Measurements from ENCODE around the gene IQSEC1.

Gene IQSEC1

DNA sequence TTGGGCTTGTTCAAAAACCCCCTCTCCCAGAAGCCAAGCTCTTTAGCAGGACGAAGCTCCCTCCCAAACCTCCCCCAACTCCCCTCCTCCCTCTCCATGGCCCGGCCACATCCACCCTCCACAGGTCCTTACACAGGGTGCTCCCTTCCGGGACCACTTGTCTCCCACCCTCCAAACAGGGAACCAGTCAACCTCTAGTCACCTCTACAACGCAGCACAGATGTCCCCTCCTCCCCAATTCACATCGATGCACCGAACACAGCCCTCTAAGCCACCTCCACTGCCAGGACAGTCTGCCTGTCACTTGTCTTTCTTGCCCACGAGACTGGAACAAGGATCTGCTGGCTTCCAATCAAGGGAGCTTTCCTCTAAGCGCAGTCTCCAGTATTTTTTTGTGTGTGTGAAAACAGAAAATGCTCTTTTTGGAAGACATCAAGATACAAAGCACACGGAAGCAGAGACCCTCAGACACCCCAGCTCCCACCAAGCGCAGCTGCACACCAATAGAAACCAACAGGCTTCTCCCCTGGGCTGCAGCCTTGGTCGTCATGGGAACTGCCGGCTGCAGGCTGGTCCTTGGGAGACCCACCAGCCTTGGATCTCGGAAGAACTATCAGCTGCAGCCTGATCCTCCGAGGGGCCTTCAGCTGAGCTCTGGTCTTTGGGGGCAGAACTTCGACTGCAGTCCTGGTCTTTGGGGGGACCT lies 26.5 kb downstream of the IQSEC1 start:
- DNase-seq = no peak

DNA sequence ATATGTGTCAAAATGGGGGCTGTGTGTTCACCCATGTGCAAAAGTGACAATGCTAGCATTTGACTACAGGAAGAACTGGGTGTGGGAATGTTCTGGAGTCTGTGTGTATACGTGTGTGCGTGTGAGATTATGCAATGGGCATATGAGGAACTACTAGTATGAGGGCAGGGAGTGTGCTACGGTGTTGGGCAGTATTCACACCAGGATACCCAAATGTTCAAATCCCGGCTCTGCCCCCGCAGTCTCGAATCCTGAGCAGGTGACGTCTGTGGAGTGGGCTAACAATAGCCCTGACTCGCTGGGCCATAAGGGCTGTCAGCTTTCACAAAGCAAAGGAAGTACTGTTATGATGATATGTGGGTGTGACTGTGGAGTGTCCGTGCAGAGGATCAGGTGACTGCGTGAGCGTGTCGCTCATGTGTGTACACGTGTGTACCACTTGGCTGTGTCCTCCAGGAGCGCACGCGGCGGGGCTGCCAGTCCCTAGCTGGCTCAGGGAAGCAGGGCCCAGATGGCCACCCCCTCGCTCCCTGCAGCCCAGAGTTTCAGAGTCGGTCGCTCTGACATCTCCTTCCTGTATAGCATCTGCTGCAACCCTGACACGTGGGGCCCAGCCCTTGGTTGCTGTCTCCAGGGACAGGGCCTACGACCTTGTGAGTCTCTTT lies 27.2 kb downstream of the IQSEC1 start:
- DNase-seq = no peak

DNA sequence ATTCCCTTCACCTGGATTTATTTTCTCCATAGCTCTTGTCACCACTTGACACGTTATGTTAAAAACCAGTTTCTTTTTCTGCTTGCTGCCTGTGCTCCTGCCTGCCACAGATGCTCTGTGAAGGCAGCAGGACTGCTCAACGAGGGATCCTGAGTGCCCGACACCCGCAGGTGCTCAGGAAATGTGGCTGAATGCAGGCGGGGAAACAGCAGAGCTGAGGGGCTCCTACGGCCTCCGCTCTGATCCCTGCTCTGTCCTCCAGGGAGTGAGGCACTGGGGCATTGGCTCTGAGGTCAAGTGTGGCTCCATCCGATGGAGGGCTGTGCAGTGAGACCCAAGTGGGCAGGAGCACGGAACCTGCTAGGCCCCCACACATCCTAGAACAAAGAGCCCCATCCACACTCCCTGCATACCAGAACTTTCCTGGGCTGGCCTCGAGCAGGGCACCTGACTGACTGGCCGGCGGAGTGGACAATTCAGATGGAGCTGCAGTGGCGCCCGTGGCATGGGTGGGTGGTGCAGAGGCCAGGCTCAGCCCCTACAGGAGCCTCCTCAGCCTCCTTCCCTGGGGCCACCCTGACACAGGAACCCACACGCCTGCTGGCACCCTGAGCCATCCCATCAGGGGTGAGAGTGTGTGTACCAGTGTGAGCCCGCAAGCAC lies 27.9 kb downstream of the IQSEC1 start:
- no peak for DNase-seq

DNA sequence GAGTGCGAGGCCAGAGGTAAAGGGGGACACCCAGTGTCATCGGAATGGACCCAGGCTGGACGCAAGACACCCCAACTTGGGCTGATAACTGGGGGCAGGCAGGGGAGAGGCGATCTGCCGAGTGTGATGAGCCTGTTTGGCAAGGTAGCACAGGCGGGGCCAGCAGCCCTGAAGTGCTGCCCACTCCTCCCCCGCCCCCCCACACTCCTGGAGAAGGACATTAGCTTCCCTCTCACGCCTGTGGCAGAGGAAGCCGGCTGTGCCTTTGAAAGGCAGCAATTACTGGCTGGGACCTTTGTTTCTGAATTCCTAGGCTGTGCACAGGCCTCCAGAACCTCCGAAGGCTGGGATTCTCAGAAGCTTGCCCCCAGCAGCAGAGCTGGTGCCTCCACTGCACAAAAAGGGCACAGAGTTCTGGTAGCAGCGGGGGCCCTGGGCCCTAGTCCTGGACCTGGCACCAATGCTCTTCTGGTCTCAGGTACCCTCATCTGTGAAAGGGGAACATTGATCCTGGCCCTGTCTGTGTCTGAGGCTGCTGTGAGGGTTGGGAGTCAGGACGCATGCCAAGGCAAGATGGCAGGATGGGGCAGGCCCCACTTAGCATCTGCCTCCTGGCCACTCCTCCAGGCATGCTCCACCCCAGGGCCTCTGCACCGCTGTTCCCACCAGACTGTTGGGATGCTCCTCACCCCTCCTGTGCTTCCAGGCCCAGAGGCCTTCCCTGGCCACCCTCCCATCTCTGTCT lies 28.6 kb downstream of the IQSEC1 start:
- no peak for DNase-seq

DNA sequence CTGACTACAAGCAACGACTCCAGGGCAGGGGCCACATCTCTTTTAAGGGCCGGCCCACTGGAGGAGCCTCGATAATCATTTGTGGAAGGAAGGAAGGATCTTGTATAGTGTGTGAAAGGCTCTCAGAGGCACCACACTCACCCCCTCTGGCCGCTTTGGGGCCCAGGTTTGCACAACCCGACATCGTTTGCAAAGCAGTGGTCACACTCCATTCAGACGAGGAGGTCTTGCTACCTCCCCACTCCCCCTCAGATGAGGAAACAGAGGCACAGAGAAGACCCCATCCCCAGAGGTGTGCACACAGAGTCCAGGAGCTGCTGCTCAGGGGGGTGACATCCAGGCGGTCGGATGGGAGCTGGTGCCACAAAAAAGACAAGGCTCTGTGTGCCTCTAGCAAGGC lies 29.6 kb downstream of the IQSEC1 start:
- no peak for DNase-seq

DNA sequence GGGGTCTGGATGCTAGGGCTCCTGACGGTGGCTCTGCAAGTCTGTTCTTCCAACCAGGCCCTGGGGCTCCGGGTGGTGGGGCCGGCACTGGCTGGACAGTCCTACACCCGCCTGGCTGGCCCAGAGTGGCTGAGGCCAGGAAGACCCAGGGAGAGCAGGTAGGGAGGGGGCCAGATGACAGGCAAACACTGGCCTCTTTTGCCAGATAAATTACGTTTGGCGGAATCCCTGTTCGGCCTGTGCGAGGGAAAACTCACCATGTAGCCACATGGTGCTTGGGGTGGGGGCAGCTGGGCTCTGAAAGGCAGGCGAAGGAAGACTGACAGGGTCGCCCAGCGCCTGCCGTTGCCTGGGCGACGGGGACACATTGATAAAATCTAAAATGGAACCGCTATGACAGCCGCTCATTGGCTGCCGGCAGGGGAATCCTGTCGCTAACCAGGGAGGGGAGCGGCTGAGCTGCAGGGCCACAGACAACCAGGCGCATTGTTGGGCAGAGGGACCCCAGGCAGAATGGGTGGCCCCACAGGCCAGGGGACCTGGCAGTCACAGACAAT lies 30.4 kb downstream of the IQSEC1 start:
- no peak for DNase-seq

DNA sequence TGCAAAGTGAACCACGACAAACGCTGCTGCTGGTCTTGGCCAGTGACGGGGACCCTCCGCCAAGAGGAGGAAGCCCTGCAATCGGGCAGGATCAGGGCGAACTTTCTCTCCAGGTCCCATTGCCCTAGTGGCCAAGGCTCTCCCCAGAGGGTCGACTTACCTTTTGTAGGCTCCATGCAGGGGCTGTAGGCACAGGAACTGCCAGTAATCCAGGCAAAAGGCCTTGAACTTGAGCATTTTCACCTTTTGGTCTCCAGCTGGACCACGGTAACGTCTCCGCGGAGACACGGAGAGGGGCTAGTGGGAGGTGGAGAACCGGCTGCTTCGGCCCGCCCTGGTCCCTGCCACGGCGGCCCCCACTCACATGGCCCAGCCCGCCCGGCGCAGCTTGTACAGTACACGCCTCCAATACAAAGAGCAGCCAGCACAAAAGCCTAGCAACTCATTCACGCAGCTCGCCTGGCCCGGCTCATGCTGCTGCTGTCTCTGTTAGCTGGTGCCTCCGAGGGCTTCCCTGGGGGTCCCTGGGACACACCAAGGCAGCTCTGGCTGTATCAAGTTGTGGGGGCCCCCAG lies 31.0 kb downstream of the IQSEC1 start:
- DNase-seq = no peak

DNA sequence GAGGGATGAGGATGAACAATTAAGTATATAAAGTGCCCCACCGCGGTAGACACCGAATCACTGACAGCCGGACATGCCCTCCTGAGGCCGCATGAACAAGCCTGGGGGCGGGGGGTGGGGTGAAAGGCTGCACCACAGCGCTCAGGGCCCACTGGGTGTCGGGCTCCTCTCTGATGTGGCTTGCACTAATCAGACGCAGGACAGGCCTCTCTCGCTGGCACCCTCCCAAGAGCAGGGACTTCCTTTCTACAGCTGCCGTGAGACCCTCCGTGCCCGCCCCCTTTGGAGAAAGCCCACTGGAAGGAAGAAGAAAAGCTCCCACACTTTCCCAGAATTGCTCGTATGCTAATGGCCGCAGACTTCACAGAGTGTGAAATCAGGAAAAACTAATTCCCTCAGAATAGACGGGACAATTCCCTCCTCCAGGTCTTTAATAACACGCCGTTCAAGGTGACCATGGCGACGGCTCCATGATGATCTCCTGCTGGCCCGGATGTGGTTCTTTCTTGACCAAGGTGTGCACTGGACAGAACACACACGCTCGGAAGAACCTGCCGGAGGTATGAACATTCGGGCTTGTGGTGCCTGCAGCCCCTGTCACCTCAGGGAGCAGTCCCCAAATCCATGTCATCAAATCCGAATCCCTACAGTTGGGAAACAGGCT lies 32.0 kb downstream of the IQSEC1 start:
- no peak for DNase-seq

DNA sequence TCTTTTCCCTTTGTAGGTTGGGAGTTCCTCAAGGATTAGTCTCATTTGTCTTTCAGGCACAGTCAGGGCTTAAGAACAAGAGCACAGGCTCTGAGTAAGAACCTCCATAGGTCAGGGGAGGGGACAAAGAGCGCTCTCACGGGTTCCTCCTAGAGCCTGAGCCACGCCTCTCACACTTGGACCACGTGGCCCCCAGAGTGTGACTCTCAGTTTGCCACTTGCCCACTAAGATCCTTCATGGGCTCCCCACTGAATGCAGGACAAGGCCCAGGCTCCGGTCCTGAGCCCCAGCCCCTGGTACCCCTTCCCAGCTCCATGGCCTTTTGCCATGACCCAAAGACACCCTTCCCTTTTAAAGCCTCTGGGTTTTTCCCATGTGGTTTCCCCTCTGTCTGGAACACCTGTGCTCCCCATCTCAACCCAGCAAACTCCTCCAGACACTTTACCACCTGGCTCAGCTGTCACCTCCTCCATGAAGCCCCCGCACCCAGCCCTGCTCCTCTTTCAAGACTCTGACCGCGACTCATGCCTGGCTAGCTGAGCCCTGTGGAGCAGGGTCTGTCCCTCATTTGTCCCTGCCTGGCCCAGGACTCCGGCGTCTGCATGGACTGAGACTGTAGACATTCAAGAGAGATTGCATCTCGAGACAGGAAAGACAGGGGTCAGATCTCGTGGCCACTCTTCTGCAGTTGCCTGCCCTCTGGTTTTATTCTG lies 32.7 kb downstream of the IQSEC1 start:
- no peak for DNase-seq

DNA sequence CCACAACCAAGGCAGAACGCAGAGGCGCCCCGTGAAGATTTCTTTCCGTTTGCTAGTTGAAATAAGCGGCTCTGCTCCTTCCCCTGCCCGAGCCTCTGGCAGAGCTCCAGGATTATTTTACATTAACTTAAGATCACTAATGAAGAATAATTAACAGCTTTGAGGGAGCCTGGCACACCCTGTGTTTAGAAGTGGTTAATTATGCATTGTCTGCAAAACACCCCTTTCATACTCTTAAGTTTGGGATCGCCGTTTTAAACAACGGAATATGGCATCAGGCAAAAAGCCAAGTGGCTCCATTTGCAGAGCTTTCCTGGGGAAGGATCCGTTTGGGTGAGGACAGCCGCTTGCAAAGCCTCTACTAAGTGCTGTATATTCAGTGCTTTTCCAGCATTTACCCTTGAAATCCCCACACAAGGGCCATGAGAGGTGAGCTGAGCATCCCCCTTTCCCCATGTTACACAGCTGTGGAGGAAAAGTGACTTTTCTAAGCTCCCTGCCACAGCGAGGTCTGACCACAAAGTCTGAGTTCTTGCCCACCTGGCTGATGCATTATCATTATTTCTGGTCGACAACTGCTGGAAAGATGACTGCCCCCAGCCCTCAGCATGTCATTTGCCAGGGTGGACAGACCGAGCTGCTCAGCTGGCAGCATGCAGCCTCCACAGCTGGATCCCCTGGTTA lies 33.9 kb downstream of the IQSEC1 start:
- no peak for DNase-seq

DNA sequence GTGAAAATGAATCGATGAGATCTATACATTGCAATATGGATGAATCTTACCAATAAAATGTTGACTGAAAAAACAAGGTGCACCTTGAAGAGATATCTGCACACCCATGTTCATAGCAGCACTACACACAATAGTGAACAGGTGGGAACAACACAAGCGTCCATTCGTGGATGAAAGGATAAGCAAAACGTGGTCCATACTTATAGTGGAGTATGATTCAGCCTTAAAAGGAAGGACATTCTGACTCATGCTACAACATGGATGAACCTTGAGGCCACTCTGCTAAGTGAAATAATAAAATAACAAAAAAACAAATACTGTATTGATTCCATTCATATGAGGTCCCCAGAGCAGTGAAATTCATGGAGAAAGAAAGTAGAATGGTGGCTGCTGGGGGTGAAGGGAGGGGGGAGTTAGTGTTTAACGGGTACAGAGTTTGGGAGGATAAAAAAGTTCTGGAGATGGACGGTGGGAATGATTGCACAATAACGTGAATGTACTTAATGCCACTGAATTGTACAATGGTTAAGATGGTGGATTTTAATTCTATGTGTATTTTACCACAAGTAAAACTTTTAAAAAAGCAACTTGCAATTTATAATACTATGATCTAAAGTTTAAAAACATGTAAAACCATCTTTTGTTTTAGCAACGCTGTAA lies 35.6 kb downstream of the IQSEC1 start:
- DNase-seq = no peak

DNA sequence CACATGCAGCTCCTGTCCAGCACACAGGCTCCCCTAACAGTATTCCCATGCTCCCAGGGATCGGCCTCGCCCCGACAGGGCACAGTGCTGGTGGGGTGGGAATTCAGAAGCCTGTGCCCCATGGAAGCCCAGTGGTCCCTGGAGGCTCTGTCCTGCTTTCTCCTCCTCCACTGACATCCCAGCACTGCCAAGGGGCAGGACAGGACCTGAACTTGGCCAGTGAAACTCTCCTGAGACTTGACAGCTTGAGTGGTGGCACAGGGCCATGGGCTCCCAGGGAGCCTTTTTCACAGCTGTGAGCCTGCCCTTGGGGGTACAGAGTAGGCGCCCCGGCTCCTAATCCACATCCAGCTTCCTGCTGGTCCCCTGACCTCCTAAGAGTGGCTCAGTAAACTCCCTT lies 38.4 kb downstream of the IQSEC1 start:
- no peak for DNase-seq

DNA sequence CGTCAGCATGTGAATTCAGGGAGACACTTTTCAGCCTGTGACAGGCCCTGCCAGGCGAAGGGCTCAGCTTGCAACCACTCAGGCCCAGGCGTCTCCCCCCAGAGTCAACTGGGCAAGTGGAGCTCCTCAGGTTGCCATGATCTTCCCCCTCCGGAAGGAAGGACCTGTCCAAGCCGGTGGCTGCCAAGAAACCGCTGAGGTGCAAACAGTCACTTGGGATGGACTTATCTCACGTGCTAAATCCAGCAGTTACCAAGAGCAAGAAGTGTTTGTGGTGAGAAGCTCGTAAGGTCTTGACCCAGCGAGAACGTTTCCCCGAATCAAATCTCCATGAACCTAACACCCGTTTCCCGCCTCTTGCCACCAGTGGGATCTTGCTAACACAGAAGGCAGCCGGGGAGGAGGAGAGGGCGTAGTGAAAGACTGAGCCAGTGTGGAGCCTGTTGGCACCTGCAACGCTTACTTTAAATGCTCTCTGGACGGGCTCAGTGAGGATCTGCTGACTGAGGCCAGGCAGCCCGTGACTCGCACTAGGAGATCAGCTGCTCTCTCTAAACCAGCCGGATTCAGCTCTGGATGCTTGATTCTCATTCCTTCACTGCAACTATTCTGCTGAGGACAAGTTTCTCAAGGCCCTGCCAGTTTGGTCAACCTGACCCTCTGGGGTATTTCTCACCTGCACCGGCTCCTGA lies 39.0 kb downstream of the IQSEC1 start:
- DNase-seq = no peak

DNA sequence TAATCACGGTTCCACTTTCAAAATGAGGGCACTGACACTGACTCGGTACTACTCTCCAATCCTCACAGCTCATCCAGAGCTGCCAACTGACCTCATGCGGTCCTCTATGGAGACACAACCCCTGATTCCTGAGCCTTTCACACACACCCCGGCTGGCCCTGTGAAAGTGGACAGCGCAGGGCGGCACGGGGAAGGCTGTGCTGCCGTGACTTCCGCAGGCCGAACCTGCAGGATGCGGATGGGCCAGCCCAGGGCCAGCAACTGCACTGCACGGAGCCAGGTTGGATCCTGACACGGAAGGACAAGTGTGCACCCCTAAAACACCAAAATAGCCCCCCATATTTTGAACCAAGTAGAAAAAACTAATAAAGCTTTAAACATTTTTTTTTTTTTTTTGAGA lies 41.0 kb downstream of the IQSEC1 start:
- DNase-seq = no peak

DNA sequence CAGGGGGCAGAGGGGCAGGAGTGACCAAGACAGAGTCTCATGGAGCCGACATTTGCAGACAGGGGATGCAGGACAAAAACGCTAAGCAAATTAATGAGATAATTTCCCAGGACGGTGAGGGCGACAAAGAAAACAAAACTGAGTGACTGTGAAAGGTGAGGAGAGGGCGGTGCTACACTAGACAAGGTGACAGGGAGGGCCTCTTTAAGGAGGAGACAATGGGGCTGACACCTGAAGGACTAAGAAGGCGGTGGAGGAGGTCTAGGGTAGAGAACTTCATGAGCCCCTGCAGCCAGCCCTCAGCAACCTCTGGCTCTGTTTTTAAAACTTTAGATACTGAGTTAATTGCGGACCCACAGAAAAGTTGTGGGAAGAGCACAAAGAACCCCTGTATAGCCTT lies 41.6 kb downstream of the IQSEC1 start:
- DNase-seq = no peak

DNA sequence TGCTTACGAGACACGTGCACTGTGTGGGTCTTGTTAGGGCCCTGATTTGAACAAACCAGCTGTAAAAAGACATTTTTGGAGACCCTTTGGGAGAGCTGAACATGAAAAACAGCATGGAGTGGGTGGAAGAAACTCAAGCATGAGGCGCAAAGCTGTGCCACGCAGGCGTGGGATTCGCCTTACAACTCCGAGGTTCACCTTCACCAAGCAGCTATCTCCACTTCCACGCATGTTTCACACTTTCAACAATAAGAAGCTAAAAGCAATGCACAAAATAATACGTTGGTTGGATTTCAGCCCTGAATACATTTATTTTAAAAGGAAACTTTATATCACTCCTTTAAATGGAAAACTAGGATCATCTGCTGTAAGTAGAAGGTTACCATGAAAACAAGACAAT lies 42.5 kb downstream of the IQSEC1 start:
- no peak for DNase-seq

DNA sequence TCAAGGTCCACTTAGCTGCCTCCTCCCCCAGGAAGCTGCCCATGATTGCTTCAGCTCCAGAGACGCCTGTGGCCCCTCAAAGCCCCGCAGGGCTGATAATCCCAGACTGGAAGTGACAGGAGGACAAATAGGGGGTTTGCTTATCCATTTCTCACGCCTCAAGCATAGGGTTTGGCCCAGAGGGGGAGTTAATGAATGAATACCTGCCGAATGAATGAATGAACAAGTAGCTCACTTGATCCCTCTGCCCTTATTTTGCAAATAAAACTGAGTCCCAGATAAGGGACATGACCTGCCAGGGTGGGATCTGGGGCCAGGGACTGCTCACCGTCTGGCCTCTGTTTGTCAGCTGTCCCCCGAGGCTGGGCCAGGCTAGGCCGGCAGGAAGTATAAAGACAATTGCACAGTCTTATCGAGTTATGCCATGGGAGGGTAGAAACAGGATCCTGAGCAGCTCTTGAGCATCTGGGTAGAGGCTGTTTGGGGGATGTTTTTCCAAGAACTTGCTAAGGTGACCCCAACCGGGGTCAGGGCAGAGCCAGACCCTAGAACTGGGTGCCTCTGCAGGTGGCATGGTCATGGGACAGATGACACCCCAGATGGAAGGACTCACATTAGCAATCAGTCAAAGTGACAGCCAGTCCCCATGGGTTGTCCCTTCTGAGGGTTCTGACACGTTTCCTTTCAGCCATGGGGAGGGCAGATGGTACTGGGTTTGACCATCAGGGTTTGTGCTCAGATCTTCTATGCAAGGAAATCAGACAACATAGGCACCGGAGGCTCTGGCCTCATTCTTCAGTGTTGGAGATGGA lies 45.0 kb downstream of the IQSEC1 start:
- DNase-seq = no peak

DNA sequence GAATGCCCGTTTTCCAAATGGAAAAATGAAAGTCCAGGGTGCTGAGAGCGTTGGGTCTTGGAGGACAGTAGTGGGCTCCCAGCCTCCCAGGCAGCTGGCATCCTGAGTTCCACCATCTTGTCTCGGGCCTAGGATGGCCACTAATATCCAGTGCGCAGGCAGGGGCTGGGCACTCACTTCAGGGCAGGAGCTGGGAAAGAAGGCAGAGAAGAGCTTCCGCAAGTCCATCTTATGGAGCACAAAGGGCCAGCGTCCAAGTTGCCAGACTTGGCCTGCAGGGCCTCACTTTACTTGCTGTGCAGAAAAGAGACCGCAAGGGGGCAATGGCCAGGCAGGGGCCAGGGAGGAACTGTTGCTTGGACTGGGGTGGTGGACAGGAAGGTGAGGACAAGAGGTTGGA lies 46.1 kb downstream of the IQSEC1 start:
- no peak for DNase-seq

DNA sequence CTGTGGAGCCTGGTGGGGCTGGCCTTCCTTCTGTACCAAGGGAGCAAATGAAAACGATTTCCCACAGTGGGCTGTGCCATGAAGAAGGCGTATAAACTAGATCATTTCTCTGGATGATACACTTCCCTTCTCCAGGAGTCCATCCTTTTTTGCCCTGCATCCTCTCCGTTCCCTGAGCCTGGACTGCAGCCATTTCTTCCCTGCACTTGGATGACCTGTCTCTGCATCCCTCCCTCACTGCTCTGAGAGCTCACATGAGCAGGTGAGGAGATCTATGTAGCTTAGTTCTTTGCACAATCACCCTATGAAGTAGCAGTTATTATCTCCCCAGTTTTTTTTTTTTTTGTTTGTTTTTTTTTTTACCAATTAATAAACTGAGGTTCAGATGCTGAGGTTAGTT lies 46.7 kb downstream of the IQSEC1 start:
- DNase-seq = no peak

Measured in kidney glomerular epithelial cell (primary cell).